Mesendoderm (in vitro differentiated cells): ENCODE measurements around the gene LRRC46.

Source experiments
- DNase-seq: peaks from one replicate; pipeline ENCODE4 v3.0.0; 2013
- H2AK5ac ChIP-seq: 2 replicates; pipeline ENCODE4 v1.6.1; 2013; ENCODE audit warnings: low read length, inconsistent platforms
- H2BK120ac ChIP-seq: 2 replicates; pipeline ENCODE4 v1.6.1; 2013; ENCODE audit warnings: low read depth, mild to moderate bottlenecking, low read length, moderate library complexity, mixed read lengths
- H2BK15ac ChIP-seq: replicated peaks from 2 replicates; pipeline ENCODE4 v1.6.1; 2013; ENCODE audit warnings: low read depth, mild to moderate bottlenecking, moderate library complexity
- H2BK5ac ChIP-seq: 2 replicates; pipeline ENCODE4 v1.6.1; 2013; ENCODE audit warnings: low read length, inconsistent platforms
- H3K18ac ChIP-seq: 2 replicates; pipeline ENCODE4 v1.6.1; 2013; ENCODE audit warnings: mild to moderate bottlenecking, low read length, mixed read lengths
- H3K23ac ChIP-seq: one replicate; pipeline ENCODE4 v1.6.1; 2013; ENCODE audit warnings: low read length
- H3K27ac ChIP-seq: 2 replicates; pipeline ENCODE4 v1.5.1; 2013; ENCODE audit warnings: low read depth, mild to moderate bottlenecking, inconsistent platforms, low read length, moderate library complexity
- H3K27me3 ChIP-seq: 2 replicates; pipeline ENCODE4 v1.6.1; 2013; ENCODE audit warnings: low read length, control low read depth, mild to moderate bottlenecking, inconsistent platforms; ENCODE audit not compliant: insufficient read depth, poor library complexity
- H3K36me3 ChIP-seq: 2 replicates; pipeline ENCODE4 v1.6.1; 2013; ENCODE audit warnings: low read length, inconsistent platforms; ENCODE audit not compliant: control insufficient read depth, insufficient read depth
- H3K4ac ChIP-seq: one replicate; pipeline ENCODE4 v1.6.1; 2013; ENCODE audit warnings: low read depth, mild to moderate bottlenecking, low read length, moderate library complexity
- H3K4me1 ChIP-seq: 2 replicates; pipeline ENCODE4 v1.6.1; 2013; ENCODE audit warnings: low read depth, low read length, inconsistent platforms; ENCODE audit not compliant: control insufficient read depth
- H3K4me2 ChIP-seq: 2 replicates; pipeline ENCODE4 v1.6.1; 2013; ENCODE audit warnings: low read length
- H3K4me3 ChIP-seq: 2 replicates; pipeline ENCODE4 v1.5.1; 2013; ENCODE audit warnings: mild to moderate bottlenecking, low read length
- H3K56ac ChIP-seq: one replicate; pipeline ENCODE4 v1.6.1; 2013; ENCODE audit warnings: low read length
- H3K79me1 ChIP-seq: 2 replicates; pipeline ENCODE4 v1.6.1; 2013; ENCODE audit warnings: low read length, inconsistent platforms
- H3K79me2 ChIP-seq: 2 replicates; pipeline ENCODE4 v1.6.1; 2013; ENCODE audit warnings: mild to moderate bottlenecking, low read length; ENCODE audit not compliant: control insufficient read depth, insufficient read depth
- H3K9ac ChIP-seq: 2 replicates; pipeline ENCODE4 v1.6.1; 2013; ENCODE audit warnings: low read length, inconsistent platforms
- H4K5ac ChIP-seq: one replicate; pipeline ENCODE4 v1.6.1; 2013; ENCODE audit warnings: low read length
- H4K8ac ChIP-seq: one replicate; pipeline ENCODE4 v1.6.1; 2013; ENCODE audit warnings: low read depth, mild to moderate bottlenecking, control low read depth, low read length, moderate library complexity
- WGBS: extraction: QIAGEN DNeasy Blood & Tissue Kit; methylation state at CpG from one replicate; pipeline ENCODE4 v1.1.7; 2013; ENCODE audit warnings: low lambda C conversion rate, missing lambda C conversion rate; ENCODE audit not compliant: insufficient coverage; ENCODE audit errors: extremely low coverage; 5-methylcytosine and 5-hydroxymethylcytosine counted together

The LRRC46 gene

GRCh38 chr17:47844814-47845715 lies 13.6 kb downstream of the LRRC46 start:
- H3K36me3 ChIP-seq = no peaks in the 10 kb centered on the region
- H3K79me1 ChIP-seq = peaks cover 8% of the 10 kb centered on the region
- no peak overlapping the region for H2AK5ac ChIP-seq
- peak overlapping the region; percentile 50 for H3K56ac ChIP-seq
- no peak overlapping the region for H3K4ac ChIP-seq
- H3K18ac ChIP-seq = no peak overlapping the region
- H3K4me1 ChIP-seq = peaks cover 11% of the 10 kb centered on the region
- H3K23ac ChIP-seq = no peak overlapping the region
- no peak overlapping the region for H3K4me2 ChIP-seq
- peaks cover 7% of the 10 kb centered on the region for H3K79me2 ChIP-seq
- no peak overlapping the region for H2BK120ac ChIP-seq
- H4K8ac ChIP-seq = no peak overlapping the region
- no peak for DNase-seq
- H2BK5ac ChIP-seq = no peak overlapping the region
- no peak overlapping the region for H3K27ac ChIP-seq
- no peak overlapping the region for H2BK15ac ChIP-seq
- peak overlapping the region; percentile 9 for H3K9ac ChIP-seq
- no CpG with 5 or more reads among the region's 4 CpGs for WGBS
- H3K27me3 ChIP-seq = no peaks in the 10 kb centered on the region
- no peak overlapping the region for H4K5ac ChIP-seq
- H3K4me3 ChIP-seq = no peak overlapping the region

- peaks cover 14% of the 10 kb centered on the region for H3K4me1 ChIP-seq
- H3K4me2 ChIP-seq = no peak overlapping the region
- H3K23ac ChIP-seq = peak overlapping the region; percentile 52
- no peak overlapping the region for H4K5ac ChIP-seq
- peak overlapping the region; percentile 1 for H3K9ac ChIP-seq
- H3K4me3 ChIP-seq = no peak overlapping the region
- WGBS = no CpG with 5 or more reads among the region's 3 CpGs
- peak overlapping the region; percentile 43 for H3K56ac ChIP-seq
- no peaks in the 10 kb centered on the region for H3K36me3 ChIP-seq
- H3K27ac ChIP-seq = no peak overlapping the region
- H2BK15ac ChIP-seq = no peak overlapping the region
- peaks cover 11% of the 10 kb centered on the region for H3K79me2 ChIP-seq
- DNase-seq = no peak
- H2AK5ac ChIP-seq = no peak overlapping the region
- no peak overlapping the region for H4K8ac ChIP-seq
- no peak overlapping the region for H2BK5ac ChIP-seq
- H3K79me1 ChIP-seq = peaks cover 6% of the 10 kb centered on the region
- no peak overlapping the region for H3K4ac ChIP-seq
- no peaks in the 10 kb centered on the region for H3K27me3 ChIP-seq
- no peak overlapping the region for H2BK120ac ChIP-seq
- no peak overlapping the region for H3K18ac ChIP-seq
These were observed 14.2 kb downstream of the LRRC46 start for GRCh38 chr17:47845716-47846075.

- Histone ChIP-seq H4K8ac (no peak overlapping the region), H3K27me3 (no peaks in the 10 kb centered on the region), H3K4me3 (no peak overlapping the region)
These were observed 15.4 kb downstream of the LRRC46 start for GRCh38 chr17:47846716-47847340.

GRCh38 chr17:47847341-47848197 lies 16.1 kb downstream of the LRRC46 start:
- H3K27me3 ChIP-seq = peaks cover 6% of the 10 kb centered on the region
- H2BK120ac ChIP-seq = no peak overlapping the region
- peak; percentile 78 for DNase-seq
- peak overlapping the region; percentile 39 for H3K4me2 ChIP-seq
- no peak overlapping the region for H2BK15ac ChIP-seq
- H3K79me2 ChIP-seq = peaks cover 11% of the 10 kb centered on the region
- no peak overlapping the region for H3K4me3 ChIP-seq
- H3K23ac ChIP-seq = no peak overlapping the region
- H3K56ac ChIP-seq = peak overlapping the region; percentile 52
- no peak overlapping the region for H4K5ac ChIP-seq
- no peaks in the 10 kb centered on the region for H3K36me3 ChIP-seq
- H2AK5ac ChIP-seq = no peak overlapping the region
- no peak overlapping the region for H3K27ac ChIP-seq
- peaks cover 18% of the 10 kb centered on the region for H3K4me1 ChIP-seq
- no peak overlapping the region for H4K8ac ChIP-seq
- H3K79me1 ChIP-seq = peaks cover 6% of the 10 kb centered on the region
- H3K18ac ChIP-seq = peak overlapping the region; percentile 62
- H3K9ac ChIP-seq = peak overlapping the region; percentile 65
- no CpG with 5 or more reads among the region's 71 CpGs for WGBS
- no peak overlapping the region for H2BK5ac ChIP-seq
- H3K4ac ChIP-seq = no peak overlapping the region

More at GRCh38 chr17:47846716-47847340, 15.4 kb downstream of the LRRC46 start:
- Histone ChIP-seq H2BK5ac (no peak overlapping the region), H3K4ac (no peak overlapping the region), H3K18ac (peak overlapping the region; percentile 62), H3K4me1 (peaks cover 14% of the 10 kb centered on the region), H3K56ac (peak overlapping the region; percentile 52), H3K9ac (peak overlapping the region; percentile 60), H3K79me2 (peaks cover 11% of the 10 kb centered on the region), H3K4me2 (peak overlapping the region; percentile 15), H2AK5ac (no peak overlapping the region), H2BK15ac (no peak overlapping the region), H4K5ac (no peak overlapping the region), H3K36me3 (no peaks in the 10 kb centered on the region), H3K27ac (no peak overlapping the region), H2BK120ac (no peak overlapping the region), H3K23ac (no peak overlapping the region), H3K79me1 (peaks cover 6% of the 10 kb centered on the region)
- DNase-seq = no peak
- no CpG with 5 or more reads among the region's 31 CpGs for WGBS

GRCh38 chr17:47848198-47848513 lies 16.7 kb downstream of the LRRC46 start:
- no peak for DNase-seq
- peak overlapping the region; percentile 39 for H3K4me2 ChIP-seq
- no peak overlapping the region for H3K18ac ChIP-seq
- no peak overlapping the region for H4K8ac ChIP-seq
- no peak overlapping the region for H3K27ac ChIP-seq
- H3K4me3 ChIP-seq = no peak overlapping the region
- H2BK120ac ChIP-seq = no peak overlapping the region
- H2AK5ac ChIP-seq = no peak overlapping the region
- H3K79me2 ChIP-seq = peaks cover 11% of the 10 kb centered on the region
- H3K9ac ChIP-seq = peak overlapping the region; percentile 65
- no peak overlapping the region for H3K23ac ChIP-seq
- no peaks in the 10 kb centered on the region for H3K36me3 ChIP-seq
- H4K5ac ChIP-seq = no peak overlapping the region
- H2BK15ac ChIP-seq = no peak overlapping the region
- no peak overlapping the region for H2BK5ac ChIP-seq
- peak overlapping the region; percentile 49 for H3K56ac ChIP-seq
- H3K4ac ChIP-seq = no peak overlapping the region
- peaks cover 12% of the 10 kb centered on the region for H3K27me3 ChIP-seq
- H3K4me1 ChIP-seq = peaks cover 20% of the 10 kb centered on the region
- WGBS = no CpG with 5 or more reads among the region's 23 CpGs
- H3K79me1 ChIP-seq = peaks cover 6% of the 10 kb centered on the region
